GM23338 (cell line): ENCODE results near the gene PRELP.

Experiments
- CREB1 ChIP-seq: fragments of 250-450 bp; sonication (Bioruptor Pico); IDR thresholded peaks from 2 replicates; pipeline ENCODE4 v1.5.0; 2020; ENCODE audit warnings: low read depth, mild to moderate bottlenecking, moderate library complexity
- CTCF ChIP-seq, 2 experiments: fragments of 200-600 bp in 1 of 2; sonication (generic) in 1 of 2; conservative IDR thresholded peaks; 2 replicates each; pipeline versions ENCODE4 v1.5.1 to v1.6.1; 2016 to 2017; ENCODE audit warnings: antibody characterized with exemption in 2 of 2, low read depth in 2 of 2, mild to moderate bottlenecking in 2 of 2, moderate library complexity in 1 of 2
- ETS1 ChIP-seq: IDR thresholded peaks from 2 replicates; pipeline ENCODE4 v1.6.1; 2016; ENCODE audit warnings: antibody characterized with exemption
- EZH2 ChIP-seq: fragments of 200-600 bp; sonication (generic); IDR thresholded peaks from one replicate; pipeline ENCODE4 v1.8.0; 2017; ENCODE audit warnings: antibody characterized with exemption, mild to moderate bottlenecking, low read depth; ENCODE audit not compliant: unreplicated experiment
- JUNB ChIP-seq: IDR thresholded peaks from one replicate; pipeline ENCODE4 v1.6.1; 2016; ENCODE audit warnings: antibody characterized with exemption; ENCODE audit not compliant: unreplicated experiment
- NANOG ChIP-seq: IDR thresholded peaks from 2 replicates; pipeline ENCODE4 v1.6.1; 2016; ENCODE audit warnings: antibody characterized with exemption, borderline replicate concordance
- POLR2AphosphoS5 ChIP-seq: IDR thresholded peaks from 2 replicates; pipeline ENCODE4 v1.6.1; 2016; ENCODE audit warnings: antibody characterized with exemption, low read depth
- STAT1 ChIP-seq: IDR thresholded peaks from one replicate; pipeline ENCODE4 v1.6.1; 2016; ENCODE audit warnings: antibody characterized with exemption; ENCODE audit not compliant: unreplicated experiment
- ZNF331 ChIP-seq: fragments of 250-450 bp; sonication (Bioruptor Pico); IDR thresholded peaks from 2 replicates; pipeline ENCODE4 v1.5.0; 2020; ENCODE audit warnings: low read depth, mild to moderate bottlenecking, moderate library complexity
- TF ChIP-seq, protein P1 (sequence below): IDR thresholded peaks from one replicate; pipeline ENCODE4 v1.6.1; 2018; ENCODE audit warnings: antibody characterized with exemption; ENCODE audit not compliant: unreplicated experiment

DNA sequence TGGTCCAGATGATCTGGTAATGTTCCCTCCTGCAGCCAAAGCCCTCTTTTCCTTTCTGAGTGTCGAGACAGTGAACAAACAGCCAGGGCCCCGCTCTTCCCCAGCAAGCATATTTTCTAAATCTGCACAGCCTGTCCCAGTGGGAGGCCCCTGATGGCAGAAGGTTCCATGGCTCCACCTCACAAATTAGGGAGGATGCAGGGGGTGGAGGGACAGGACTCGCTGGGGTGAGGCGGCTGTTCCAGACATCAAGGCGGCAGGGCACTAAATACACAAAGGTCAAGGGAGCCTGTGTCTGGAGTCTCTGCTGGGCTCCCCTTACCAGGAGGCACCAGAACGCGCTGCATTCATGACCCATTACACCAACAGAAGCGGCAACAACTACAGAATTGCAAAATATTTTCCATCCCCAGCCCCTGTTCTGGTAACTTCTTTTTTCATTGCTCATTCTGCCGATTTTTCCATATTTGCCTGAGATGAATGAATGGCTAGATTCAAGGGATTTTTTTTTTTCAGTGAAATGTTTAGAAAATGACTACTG lies 27.0 kb upstream of the PRELP start:
- TF ChIP-seq CTCF (conservative IDR thresholded peaks at IDR 0.05; ENCODE audit: low read depth in 2 of 2) (no peak), JUNB (no peak), NANOG (no peak), EZH2 (no peak), STAT1 (no peak), CREB1 (no peak), ETS1 (no peak), POLR2AphosphoS5 (no peak), ZNF331 (CRISPR knock-in tag) (no peak)
- TF ChIP-seq, protein P1, sequence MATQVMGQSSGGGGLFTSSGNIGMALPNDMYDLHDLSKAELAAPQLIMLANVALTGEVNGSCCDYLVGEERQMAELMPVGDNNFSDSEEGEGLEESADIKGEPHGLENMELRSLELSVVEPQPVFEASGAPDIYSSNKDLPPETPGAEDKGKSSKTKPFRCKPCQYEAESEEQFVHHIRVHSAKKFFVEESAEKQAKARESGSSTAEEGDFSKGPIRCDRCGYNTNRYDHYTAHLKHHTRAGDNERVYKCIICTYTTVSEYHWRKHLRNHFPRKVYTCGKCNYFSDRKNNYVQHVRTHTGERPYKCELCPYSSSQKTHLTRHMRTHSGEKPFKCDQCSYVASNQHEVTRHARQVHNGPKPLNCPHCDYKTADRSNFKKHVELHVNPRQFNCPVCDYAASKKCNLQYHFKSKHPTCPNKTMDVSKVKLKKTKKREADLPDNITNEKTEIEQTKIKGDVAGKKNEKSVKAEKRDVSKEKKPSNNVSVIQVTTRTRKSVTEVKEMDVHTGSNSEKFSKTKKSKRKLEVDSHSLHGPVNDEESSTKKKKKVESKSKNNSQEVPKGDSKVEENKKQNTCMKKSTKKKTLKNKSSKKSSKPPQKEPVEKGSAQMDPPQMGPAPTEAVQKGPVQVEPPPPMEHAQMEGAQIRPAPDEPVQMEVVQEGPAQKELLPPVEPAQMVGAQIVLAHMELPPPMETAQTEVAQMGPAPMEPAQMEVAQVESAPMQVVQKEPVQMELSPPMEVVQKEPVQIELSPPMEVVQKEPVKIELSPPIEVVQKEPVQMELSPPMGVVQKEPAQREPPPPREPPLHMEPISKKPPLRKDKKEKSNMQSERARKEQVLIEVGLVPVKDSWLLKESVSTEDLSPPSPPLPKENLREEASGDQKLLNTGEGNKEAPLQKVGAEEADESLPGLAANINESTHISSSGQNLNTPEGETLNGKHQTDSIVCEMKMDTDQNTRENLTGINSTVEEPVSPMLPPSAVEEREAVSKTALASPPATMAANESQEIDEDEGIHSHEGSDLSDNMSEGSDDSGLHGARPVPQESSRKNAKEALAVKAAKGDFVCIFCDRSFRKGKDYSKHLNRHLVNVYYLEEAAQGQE, result no peak
